ENCODE measurements around the gene CRB2.

DNA sequence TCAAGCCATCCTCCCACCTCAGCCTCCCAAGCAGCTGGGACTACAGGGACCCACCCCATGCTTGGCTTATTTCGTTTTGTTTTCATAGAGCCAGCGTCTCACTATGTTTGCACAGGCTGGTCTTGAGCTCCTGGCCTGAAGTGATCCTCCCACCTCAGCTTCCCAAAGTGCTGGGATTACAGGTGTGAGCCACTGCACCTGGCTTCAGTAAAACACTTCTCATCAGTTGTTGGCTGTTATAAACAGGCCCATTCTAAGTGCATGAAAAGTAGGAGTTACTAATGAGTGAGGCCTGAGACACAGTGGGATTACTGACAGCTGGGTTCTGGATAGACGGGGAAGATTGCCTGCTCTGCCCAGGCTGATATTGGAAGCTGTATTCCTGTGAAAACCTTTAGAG lies 3.5 kb downstream of the CRB2 start:
- TF ChIP-seq, protein P1, sequence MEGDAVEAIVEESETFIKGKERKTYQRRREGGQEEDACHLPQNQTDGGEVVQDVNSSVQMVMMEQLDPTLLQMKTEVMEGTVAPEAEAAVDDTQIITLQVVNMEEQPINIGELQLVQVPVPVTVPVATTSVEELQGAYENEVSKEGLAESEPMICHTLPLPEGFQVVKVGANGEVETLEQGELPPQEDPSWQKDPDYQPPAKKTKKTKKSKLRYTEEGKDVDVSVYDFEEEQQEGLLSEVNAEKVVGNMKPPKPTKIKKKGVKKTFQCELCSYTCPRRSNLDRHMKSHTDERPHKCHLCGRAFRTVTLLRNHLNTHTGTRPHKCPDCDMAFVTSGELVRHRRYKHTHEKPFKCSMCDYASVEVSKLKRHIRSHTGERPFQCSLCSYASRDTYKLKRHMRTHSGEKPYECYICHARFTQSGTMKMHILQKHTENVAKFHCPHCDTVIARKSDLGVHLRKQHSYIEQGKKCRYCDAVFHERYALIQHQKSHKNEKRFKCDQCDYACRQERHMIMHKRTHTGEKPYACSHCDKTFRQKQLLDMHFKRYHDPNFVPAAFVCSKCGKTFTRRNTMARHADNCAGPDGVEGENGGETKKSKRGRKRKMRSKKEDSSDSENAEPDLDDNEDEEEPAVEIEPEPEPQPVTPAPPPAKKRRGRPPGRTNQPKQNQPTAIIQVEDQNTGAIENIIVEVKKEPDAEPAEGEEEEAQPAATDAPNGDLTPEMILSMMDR (IDR thresholded peaks at IDR 0.05) = no peak
- no peak for TF ChIP-seq POLR2A (IDR thresholded peaks at IDR 0.05)
